HG02885 (cell line): ENCODE data around the gene DTWD2.
"Not testable (repeated sequence)": the region's sequence is repeated elsewhere in the genome, so short reads cannot be mapped to it uniquely, and the experiment has no call there.

Source experiments
- ATAC-seq: cut with Tn5 transposase; IDR thresholded peaks from one replicate; pipeline ENCODE4 v1.9.1; 2021; ENCODE audit warnings: mild to moderate bottlenecking; ENCODE audit not compliant: unreplicated experiment, poor library complexity

DTWD2 gene

DNA sequence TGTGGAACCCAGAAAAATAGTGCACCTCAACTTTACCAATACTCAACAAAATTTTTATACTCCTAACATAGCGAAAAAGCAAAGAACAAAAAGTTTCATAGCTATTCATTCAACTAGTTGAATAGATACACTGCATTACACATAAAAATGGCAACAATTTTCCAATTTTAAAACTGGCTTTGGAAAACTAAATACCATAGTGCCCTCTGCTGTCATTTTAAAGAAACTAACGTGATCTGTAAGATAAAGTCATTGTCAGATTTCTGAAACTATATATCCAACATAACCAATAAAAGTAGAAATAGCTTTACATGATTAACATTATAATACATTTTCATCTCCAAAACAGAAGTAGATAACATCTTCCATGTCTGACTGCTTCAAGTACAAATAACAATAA, 31.6 kb downstream of the DTWD2 start:
- no peak for ATAC-seq

DNA sequence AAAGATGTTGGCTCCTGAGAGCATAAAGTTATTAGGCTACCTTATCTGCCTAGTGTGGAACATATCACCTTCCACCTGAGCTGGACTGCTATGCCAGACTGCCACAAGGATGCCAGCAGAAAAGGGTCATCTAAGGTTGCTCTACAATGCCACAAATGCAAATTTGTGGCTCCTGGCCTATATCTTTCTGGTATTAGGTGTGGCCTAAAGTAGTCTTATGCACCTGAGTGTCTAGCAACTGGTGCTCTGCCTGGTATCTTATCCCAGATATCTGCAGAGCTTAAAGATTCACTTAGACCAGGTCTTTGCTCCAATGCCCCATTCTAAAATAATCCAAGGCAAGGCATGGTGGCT, 34.7 kb downstream of the DTWD2 start:
- ATAC-seq, result no peak

GRCh38 chr5:118952992-118953651, 35.2 kb downstream of the DTWD2 start:
- ATAC-seq, result no peak

GRCh38 chr5:118952306-118952705, 36.0 kb downstream of the DTWD2 start:
- not testable (repeated sequence) for ATAC-seq

DNA sequence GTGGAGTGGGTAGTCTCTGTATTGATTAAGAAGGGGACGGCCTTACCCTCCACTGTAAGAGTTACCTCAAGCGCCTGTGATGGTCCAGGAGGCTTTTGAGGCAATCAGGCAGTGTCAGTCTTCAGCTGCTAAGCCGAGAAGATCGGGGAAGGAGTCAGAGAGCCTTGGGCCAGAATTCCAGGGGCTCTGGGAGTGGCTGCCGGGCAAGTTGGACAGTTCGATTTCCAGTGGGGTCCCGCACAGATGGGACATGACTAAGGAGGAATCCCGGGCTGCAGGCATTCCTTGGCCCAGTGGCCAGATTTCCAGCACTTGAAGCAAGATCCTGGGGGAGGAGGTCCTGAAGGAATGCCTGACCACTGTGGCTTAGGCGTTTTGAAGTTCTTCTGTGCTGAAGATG, 38.0 kb downstream of the DTWD2 start:
- ATAC-seq, result not testable (repeated sequence)

- no peak for ATAC-seq
Measured at GRCh38 chr5:118946138-118946800, 42.1 kb downstream of the DTWD2 start.

GRCh38 chr5:118937393-118938061, 50.8 kb downstream of the DTWD2 start:
- ATAC-seq, result peak; percentile 65

DNA sequence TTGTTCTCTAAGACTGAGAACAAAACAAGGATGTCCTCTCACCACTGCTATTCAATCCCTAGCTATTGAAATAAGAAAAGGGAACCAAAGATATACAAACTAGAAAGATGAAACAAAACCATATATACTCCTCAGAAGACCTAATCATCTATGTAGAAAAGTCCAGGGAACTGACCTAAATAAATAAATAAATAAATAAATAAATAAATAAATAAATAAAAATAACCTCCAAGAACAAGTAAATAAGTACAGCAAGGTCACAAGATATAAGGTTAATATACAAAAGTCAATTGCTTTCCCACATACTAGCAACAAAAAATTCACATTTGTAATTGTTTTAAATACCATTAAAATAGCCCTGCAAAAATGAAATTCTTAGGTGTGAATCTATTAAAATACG, 54.6 kb downstream of the DTWD2 start:
- ATAC-seq, result no peak

GRCh38 chr5:118931564-118931963, 56.8 kb downstream of the DTWD2 start:
- no peak for ATAC-seq

DNA sequence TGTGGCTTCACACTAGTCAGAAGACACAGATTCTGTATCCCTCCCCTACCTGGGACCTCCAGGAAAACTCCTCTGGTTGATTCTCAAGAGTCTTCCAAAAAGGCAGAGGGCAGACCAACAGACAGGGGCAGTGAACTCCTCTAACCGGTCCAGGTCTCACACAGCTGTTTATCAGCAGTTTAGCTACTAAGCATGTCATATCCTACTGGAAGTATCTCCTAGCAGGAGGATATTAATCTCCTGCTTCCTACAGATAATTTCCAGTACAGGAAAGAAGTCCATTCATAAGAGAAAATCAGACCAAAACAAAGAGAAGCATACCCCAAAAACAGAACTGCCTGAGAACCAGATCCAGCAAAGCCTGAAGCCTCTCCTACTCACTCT, 64.3 kb downstream of the DTWD2 start:
- ATAC-seq, result no peak

- no peak for ATAC-seq
Measured at GRCh38 chr5:118923295-118924005, 64.9 kb downstream of the DTWD2 start.

DNA sequence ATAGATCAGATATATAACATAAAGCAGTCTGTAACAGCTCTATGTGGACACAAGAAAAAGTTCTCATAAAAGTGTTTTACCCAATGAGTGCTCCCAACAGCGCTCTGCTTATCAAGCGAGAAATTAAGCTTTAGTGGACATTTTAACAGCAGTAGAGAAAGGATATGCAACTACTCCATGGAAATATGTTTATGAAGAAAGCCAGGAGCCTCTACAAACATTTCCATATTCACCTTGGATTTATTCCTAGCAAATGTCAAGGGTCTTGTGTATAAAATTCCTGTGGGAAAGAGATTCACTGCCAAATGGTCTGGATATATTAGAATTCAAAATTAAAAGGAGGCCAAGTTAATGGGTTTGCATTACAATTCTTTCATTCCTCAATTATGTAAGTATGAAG, 66.5 kb downstream of the DTWD2 start:
- no peak for ATAC-seq

- no peak for ATAC-seq
Measured at GRCh38 chr5:118919016-118919415, 69.3 kb downstream of the DTWD2 start.

DNA sequence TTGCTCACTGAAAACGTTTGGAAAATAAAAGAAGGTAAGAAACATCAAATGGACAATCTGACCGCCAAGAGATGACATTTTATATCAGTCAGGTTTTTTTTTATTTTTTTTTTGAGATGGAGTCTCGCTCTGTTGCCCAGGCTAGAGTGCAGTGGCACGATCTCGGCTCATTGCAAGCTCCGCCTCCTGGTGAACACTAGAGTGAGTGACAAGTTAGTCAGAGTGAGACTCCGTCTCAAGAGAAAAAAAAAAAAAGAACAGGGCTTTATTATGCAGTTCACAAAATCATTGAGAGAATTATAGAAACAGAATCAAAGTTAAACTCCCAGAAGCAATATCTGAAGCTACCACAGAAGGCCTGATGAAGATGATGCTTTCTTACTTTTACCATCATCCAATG, 70.1 kb downstream of the DTWD2 start:
- ATAC-seq, result peak; percentile 78

DNA sequence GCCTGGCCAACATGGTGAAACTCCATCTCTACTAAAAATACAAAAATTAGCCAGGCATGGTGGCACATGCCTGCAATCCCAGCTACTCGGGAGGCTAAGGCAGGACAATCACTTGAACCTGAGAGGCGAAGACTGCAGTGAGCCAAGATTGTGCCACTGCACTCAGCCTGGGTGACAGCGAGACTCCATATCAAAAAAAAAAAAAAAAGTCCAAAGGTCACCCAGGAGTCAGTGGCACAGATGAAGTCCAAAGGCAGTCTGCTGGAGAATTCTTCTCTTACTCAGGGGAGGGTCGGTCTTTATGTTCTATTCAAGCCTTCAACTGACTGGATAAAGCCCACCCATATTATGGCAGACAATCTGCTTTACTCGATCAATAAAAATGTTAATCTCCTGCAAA, 80.8 kb downstream of the DTWD2 start:
- ATAC-seq, result not testable (repeated sequence)

DNA sequence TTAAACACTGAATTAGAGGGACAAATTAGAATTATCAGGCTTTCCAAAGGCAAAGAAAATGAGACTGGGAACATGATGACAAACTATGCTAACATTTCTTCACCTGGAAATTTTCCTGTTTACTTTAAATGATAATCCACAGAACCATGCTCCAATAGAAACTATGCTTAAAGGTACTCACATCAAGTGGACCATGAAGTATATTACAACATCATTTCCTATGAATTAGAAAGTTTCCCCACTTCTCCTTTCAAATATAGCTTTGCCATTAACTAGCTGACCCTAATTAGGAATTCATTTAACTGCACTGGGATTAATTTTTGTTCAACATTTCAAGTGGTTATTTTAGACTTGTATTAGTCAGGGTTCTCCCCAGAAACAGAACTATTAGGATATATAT, 81.4 kb downstream of the DTWD2 start:
- ATAC-seq, result no peak

GRCh38 chr5:118905196-118905595, 83.2 kb downstream of the DTWD2 start:
- no peak for ATAC-seq

DNA sequence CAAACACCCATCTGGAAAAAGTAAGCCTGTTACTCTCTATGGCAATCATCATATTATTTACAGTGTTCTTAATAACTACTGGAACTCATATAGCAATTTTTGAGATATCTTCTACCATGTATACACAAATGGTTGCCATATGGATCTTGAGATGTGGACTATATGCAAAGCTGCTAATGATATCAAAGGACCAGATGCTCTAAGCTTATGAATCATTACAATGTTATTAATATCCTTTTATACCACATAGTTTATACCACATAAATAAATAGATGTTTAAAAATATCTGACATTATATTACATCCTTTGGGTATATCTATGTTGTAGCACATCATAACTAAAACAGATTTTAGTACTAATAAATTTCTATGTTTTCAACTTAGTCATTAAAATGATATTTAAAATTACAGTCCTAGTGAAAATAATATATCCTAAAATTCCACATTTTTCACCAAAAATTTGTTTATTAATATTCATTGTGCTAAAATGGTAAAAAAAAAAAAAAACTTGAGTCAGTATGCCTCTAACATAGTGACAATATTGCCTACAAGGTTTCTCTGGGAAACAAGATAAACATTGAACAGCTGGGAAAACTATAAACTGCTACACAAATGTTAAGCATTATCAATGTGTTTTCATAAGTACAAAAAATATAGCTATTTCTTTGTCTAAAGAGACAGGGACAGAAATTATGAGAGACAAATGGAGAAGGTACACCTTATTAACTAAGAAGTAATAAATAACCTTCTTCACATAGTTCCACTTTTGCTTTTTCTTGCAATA, 85.5 kb downstream of the DTWD2 start:
- ATAC-seq, result no peak

DNA sequence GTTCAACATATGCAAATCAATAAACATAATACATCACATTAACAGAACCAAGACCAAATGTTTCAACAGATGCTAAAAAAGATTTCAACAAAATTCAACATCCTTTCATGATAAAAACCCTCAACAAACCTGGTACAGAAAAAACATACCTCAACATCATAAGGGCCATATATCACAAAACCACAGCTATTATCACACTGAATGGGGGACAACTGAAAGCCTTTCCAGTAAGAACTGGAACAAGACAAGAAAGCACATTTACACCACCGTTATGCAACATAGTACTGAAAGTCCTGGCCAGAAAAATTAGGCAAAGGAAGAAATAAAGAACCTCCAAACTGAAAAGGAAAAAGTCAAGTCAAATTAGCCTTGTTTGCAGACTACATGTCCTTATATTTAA, 93.6 kb downstream of the DTWD2 start:
- ATAC-seq, result no peak

DNA sequence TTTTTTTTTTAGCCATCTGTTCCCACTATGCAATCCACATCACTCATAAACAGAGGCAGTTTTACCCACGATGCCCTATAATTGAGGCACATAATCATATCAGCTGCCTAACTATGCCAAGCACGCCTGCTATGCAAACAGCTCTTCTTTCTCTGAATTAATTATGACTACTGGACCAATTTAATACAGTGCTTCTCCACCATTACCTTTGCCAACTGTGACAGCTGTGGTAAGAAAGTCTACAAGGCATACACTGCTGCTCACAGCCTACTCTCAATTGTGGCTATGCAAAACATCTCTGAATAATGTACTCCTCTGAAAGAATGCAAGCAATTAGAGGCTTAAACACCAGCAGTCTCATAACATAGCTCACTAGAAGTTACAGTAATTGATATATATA, 97.1 kb downstream of the DTWD2 start:
- ATAC-seq, result peak; percentile 53
